ENCODE data around the gene LRRC58. TPM values are rescaled to one million over a fixed set of nuclear protein-coding genes. Genes with fewer than 3 reads are reported as not detected.

Gene LRRC58
- total and polyA plus RNA-seq, 2 of the 8 experiments (the other 6 are each of a cell fraction or from before 2014, with no cell fraction given) = 4.3 to 15.4 TPM

GRCh38 chr3:120326784-120327183 is 22.4 kb downstream of the LRRC58 start (continued):
- TF ChIP-seq CHD7 (IDR thresholded peaks at IDR 0.05; ENCODE audit: insufficient replicate concordance, low read length) (no peak), KDM4A (IDR thresholded peaks at IDR 0.05; ENCODE audit: low read depth, low read length, severe bottlenecking) (no peak), CBX8 (IDR thresholded peaks at IDR 0.05; ENCODE audit: borderline replicate concordance, low read depth, low read length) (no peak), SP2 (IDR thresholded peaks at IDR 0.05; ENCODE audit: low read length) (no peak), SIRT6 (IDR thresholded peaks at IDR 0.05; ENCODE audit: low read length) (no peak), ATF3 (IDR thresholded peaks at IDR 0.05; ENCODE audit: insufficient read depth, low read depth, low read length) (no peak), RBBP5 (IDR thresholded peaks at IDR 0.05; ENCODE audit: borderline replicate concordance, low read depth, low read length) (no peak), BRCA1 (IDR thresholded peaks at IDR 0.05; ENCODE audit: low read depth, low read length) (no peak), RAD21 (IDR thresholded peaks at IDR 0.05 in 1 of 2, conservative IDR thresholded peaks at IDR 0.05 in 1 of 2; ENCODE audit: low read depth in 2 of 2, low read length in 2 of 2) (no peak)

Measured in H1 (cell line).